Activated CD4-positive, alpha-beta T cell treated with anti-CD3 and anti-CD28 coated beads, Interleukin-2, amount 50 U/mL, for 24 hours (primary cell): ENCODE results near the gene ODAD2.
"Not testable (repeated sequence)": the region's sequence is repeated elsewhere in the genome, so short reads cannot be mapped to it uniquely, and the experiment has no call there.

Experiments
- DNase-seq, 2 donors: peaks; one replicate each; pipeline ENCODE4 v3.0.0-alpha.2; 2020; ENCODE audit warnings: low read depth in 1 of 2, low spot score in 1 of 2

ODAD2 gene

GRCh38 chr10:27998954-27999275 is at the start of gene ODAD2:
Gene ODAD2, minus strand, starts transcription at chr10:27999079. Its CDS starts 3,937 bp downstream, at chr10:27995142.
- DNase-seq, result no peak

- DNase-seq, result no peak
These were observed 48.2 kb upstream of the ODAD2 start for GRCh38 chr10:28047061-28047460.

GRCh38 chr10:28046579-28046978 is 47.7 kb upstream of the ODAD2 start:
- no peak for DNase-seq

GRCh38 chr10:28043941-28044340 is 45.1 kb upstream of the ODAD2 start:
- DNase-seq, result no peak

GRCh38 chr10:28036587-28036986 is 37.7 kb upstream of the ODAD2 start:
- no peak for DNase-seq

GRCh38 chr10:28020993-28021982 is 22.4 kb upstream of the ODAD2 start:
- no peak for DNase-seq

GRCh38 chr10:28020080-28020860 is 21.4 kb upstream of the ODAD2 start:
- DNase-seq, result no peak

GRCh38 chr10:28014651-28015050 is 15.8 kb upstream of the ODAD2 start:
- no peak for DNase-seq

- no peak for DNase-seq
These were observed 14.2 kb upstream of the ODAD2 start for GRCh38 chr10:28012990-28013515.

- no peak for DNase-seq
These were observed 11.9 kb upstream of the ODAD2 start for GRCh38 chr10:28010821-28011220.

GRCh38 chr10:28008054-28008453 is 9.2 kb upstream of the ODAD2 start:
- no peak for DNase-seq

GRCh38 chr10:28001353-28001752 is 2.5 kb upstream of the ODAD2 start:
- DNase-seq, result no peak

GRCh38 chr10:27998178-27998953 is 513 bp downstream of the ODAD2 start:
- no peak for DNase-seq

- DNase-seq, result no peak
These were observed 1.1 kb downstream of the ODAD2 start for GRCh38 chr10:27997865-27998177.

- DNase-seq, result no peak
These were observed 3.6 kb downstream of the ODAD2 start for GRCh38 chr10:27995311-27995710.

GRCh38 chr10:27989357-27989756 is 9.5 kb downstream of the ODAD2 start:
- not testable (repeated sequence) for DNase-seq

- DNase-seq, result no peak
These were observed 12.1 kb downstream of the ODAD2 start for GRCh38 chr10:27986821-27987220.

- no peak for DNase-seq
These were observed 15.9 kb downstream of the ODAD2 start for GRCh38 chr10:27982875-27983543.

GRCh38 chr10:27981744-27982143 is 17.1 kb downstream of the ODAD2 start:
- no peak for DNase-seq

- DNase-seq, result not testable (repeated sequence)
These were observed 28.1 kb downstream of the ODAD2 start for GRCh38 chr10:27970795-27971194.

GRCh38 chr10:27969931-27970330 is 28.9 kb downstream of the ODAD2 start:
- not testable (repeated sequence) for DNase-seq
